GM12878 (cell line): Measurements from ENCODE around the gene MEGF11.

Experiments used
- CTCF ChIP-seq, 3 experiments: IDR thresholded peaks in 2 of 3; conservative IDR thresholded peaks in 1 of 3; 2 replicates each; pipeline ENCODE4 v1.5.1; 2011; ENCODE audit warnings: low read depth in 3 of 3, low read length in 3 of 3, mild to moderate bottlenecking in 3 of 3, control low read depth in 2 of 3, moderate library complexity in 2 of 3, inconsistent platforms in 1 of 3, mixed read lengths in 1 of 3; ENCODE audit not compliant: control insufficient read depth in 2 of 3, insufficient read depth in 1 of 3; ENCODE audit errors: extremely low read depth in 1 of 3
- POLR2A ChIP-seq: IDR thresholded peaks from 2 replicates; pipeline ENCODE4 v1.6.1; 2011; ENCODE audit warnings: low read depth, mild to moderate bottlenecking, low read length
- REST ChIP-seq: IDR thresholded peaks from 2 replicates; pipeline ENCODE4 v1.6.1; 2012; ENCODE audit warnings: mild to moderate bottlenecking, low read depth, low read length
- RFX5 ChIP-seq: IDR thresholded peaks from 2 replicates; pipeline ENCODE4 v1.6.1; 2011; ENCODE audit warnings: low read depth, low read length, improper control_type of control experiment
- USF2 ChIP-seq: IDR thresholded peaks from 2 replicates; pipeline ENCODE4 v1.6.1; 2011; ENCODE audit warnings: low read depth, low read length, improper control_type of control experiment, borderline replicate concordance

- TF ChIP-seq POLR2A: no peak
- no peak for TF ChIP-seq RFX5
- TF ChIP-seq CTCF (IDR thresholded peaks at IDR 0.05 in 2 of 3, conservative IDR thresholded peaks at IDR 0.05 in 1 of 3; ENCODE audit: control insufficient read depth in 2 of 3, extremely low read depth in 1 of 3, insufficient read depth in 1 of 3, low read depth in 3 of 3, low read length in 3 of 3): no peak
- TF ChIP-seq REST: no peak
- no peak for TF ChIP-seq USF2
Observed at GRCh38 chr15:65927545-65927944, 326.0 kb downstream of the MEGF11 start.
